Measurements from ENCODE around the gene DPP4. TPM values are rescaled to one million over a fixed set of nuclear protein-coding genes. Genes with fewer than 3 reads are reported as not detected.
"Not testable (repeated sequence)": the region's sequence is repeated elsewhere in the genome, so short reads cannot be mapped to it uniquely, and the experiment has no call there.

The DPP4 gene
- total RNA-seq, 2 donors from 2014 or later: 36.8 to 76.0 TPM

DNA sequence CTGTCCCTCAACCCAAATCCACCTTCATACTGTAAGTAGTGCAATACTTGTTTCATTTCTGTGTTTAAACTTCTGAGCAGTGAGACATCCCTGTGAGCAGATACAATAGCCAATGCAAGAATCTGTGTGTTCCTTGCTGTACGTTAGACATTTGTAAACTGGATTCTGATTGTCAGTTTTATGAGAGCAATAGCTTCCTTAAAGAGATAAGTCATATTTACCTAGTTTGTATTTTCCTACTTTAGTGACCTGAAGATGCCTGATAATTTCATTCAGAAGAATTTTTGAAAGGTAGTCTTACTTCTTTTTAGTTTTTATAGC is 90.7 kb downstream of the DPP4 start:
- WGBS: 8% methylated on average over 1 of the region's 1 CpG
- no peaks in the 10 kb centered on the region for H3K9me3 ChIP-seq
- no peak overlapping the region for H3K27ac ChIP-seq
- no peak for DNase-seq (ENCODE audit: low spot score)
- H3K27me3 ChIP-seq (replicated peaks; ENCODE audit: insufficient read depth): no peaks in the 10 kb centered on the region
- TF ChIP-seq POLR2A (IDR thresholded peaks at IDR 0.05) (no peak), CTCF (IDR thresholded peaks at IDR 0.05) (no peak), POLR2AphosphoS5 (IDR thresholded peaks at IDR 0.05) (no peak)
- no peak overlapping the region for H3K4me3 ChIP-seq
- intact Hi-C loops (cut with DNase I): no loop called here
- no peaks in the 10 kb centered on the region for H3K36me3 ChIP-seq
- no peaks in the 10 kb centered on the region for H3K4me1 ChIP-seq (replicated peaks)

DNA sequence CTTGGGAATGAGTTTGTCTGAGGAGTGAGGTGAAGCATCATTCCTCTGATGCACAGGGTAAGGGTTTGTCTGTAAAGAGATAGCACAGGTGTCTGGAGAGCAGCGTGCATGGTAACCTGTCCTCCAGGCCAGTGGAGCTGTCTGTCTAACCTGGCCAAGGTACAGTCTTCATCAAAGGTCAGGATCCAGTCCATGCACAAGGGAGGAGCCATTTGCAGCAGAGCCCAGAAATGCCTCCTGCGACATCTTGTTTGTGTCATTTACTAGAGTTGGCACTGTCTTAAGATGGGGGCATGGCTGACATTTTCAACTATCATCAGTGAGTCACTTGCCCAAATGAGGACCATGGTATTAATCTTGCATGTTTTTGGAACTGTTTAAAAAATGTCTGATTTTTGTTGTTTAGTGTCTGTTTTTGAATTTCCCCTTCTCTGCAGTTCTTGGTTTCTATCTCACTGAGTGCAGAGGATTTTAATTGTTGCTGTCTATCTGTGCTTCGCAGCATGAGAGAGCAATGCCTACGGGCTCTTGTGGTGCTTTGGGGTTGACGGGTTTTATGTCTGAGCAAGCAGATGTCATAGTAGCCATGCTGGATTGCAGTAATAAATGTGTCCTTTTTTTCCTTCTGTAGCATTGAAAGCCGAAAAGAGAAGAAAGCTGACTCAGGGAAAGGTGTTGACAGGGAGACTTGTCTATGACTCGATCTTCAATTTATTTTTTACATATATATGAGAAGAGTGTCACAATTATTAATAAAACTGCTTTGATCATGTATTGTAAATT is 91.3 kb downstream of the DPP4 start:
- TF ChIP-seq POLR2AphosphoS5 (IDR thresholded peaks at IDR 0.05) (no peak), POLR2A (IDR thresholded peaks at IDR 0.05) (no peak), CTCF (IDR thresholded peaks at IDR 0.05) (no peak)

DNA sequence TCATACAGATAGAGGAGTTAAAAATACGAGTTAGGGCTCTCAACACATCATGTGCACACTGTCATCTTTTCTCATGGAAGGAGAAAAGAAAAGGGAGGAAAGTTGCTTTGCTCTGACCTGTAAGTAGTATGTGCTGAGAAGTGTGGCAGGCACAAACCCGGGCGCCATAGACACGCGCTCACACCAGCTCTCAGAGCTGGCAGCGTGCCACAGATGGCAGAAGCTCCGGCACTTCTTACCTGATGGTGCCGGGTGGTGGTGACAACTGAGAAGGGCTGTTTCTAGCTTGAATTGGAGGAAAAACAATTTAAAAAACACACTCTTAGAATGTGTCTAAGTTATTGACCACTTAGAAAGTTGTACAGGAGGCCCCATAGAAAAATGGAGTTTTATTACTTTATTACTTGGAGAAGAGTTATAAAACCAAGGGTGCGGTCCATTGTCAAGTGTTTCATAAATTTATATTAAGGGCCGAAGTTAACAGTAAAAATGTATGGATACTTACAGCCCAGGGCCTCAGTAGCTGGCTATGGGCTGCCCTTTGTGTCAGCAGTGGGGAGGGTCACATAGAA is 92.2 kb downstream of the DPP4 start:
- Histone ChIP-seq H3K9me3 (no peaks in the 10 kb centered on the region), H3K4me3 (no peak overlapping the region), H3K27ac (no peak overlapping the region), H3K36me3 (no peaks in the 10 kb centered on the region), H3K27me3 (replicated peaks; ENCODE audit: insufficient read depth) (no peaks in the 10 kb centered on the region), H3K4me1 (replicated peaks) (no peaks in the 10 kb centered on the region)
- DNase-seq (ENCODE audit: low spot score): no peak
- intact Hi-C loops (cut with DNase I): no loop called here
- WGBS: 59% methylated on average over 10 of the region's 10 CpGs
- TF ChIP-seq POLR2A (IDR thresholded peaks at IDR 0.05): no peak
- TF ChIP-seq POLR2AphosphoS5 (IDR thresholded peaks at IDR 0.05): no peak

More for the DNA sequence above, 91.3 kb downstream of the DPP4 start:
- no peak overlapping the region for H3K4me3 ChIP-seq
- H3K27me3 ChIP-seq (replicated peaks; ENCODE audit: insufficient read depth): no peaks in the 10 kb centered on the region
- H3K36me3 ChIP-seq: no peaks in the 10 kb centered on the region
- H3K9me3 ChIP-seq: no peaks in the 10 kb centered on the region
- no peak overlapping the region for H3K27ac ChIP-seq
- WGBS: 51% methylated on average over 7 of the region's 7 CpGs
- H3K4me1 ChIP-seq (replicated peaks): no peaks in the 10 kb centered on the region
- DNase-seq (ENCODE audit: low spot score): no peak
- intact Hi-C loops (cut with DNase I): no loop called here

- DNase-seq (ENCODE audit: low spot score): no peak
- H3K9me3 ChIP-seq: no peaks in the 10 kb centered on the region
- no peaks in the 10 kb centered on the region for H3K4me1 ChIP-seq (replicated peaks)
- no peaks in the 10 kb centered on the region for H3K27me3 ChIP-seq (replicated peaks; ENCODE audit: insufficient read depth)
- WGBS: 26% methylated on average over 1 of the region's 1 CpG
- H3K4me3 ChIP-seq: no peak overlapping the region
- no peak overlapping the region for H3K27ac ChIP-seq
- TF ChIP-seq POLR2AphosphoS5 (IDR thresholded peaks at IDR 0.05): no peak
- no peak for TF ChIP-seq CTCF (IDR thresholded peaks at IDR 0.05)
- no peak for TF ChIP-seq POLR2A (IDR thresholded peaks at IDR 0.05)
- H3K36me3 ChIP-seq: no peaks in the 10 kb centered on the region
- intact Hi-C loops (cut with DNase I): no loop called here
These were observed 93.0 kb downstream of the DPP4 start for GRCh38 chr2:161980976-161981375.

DNA sequence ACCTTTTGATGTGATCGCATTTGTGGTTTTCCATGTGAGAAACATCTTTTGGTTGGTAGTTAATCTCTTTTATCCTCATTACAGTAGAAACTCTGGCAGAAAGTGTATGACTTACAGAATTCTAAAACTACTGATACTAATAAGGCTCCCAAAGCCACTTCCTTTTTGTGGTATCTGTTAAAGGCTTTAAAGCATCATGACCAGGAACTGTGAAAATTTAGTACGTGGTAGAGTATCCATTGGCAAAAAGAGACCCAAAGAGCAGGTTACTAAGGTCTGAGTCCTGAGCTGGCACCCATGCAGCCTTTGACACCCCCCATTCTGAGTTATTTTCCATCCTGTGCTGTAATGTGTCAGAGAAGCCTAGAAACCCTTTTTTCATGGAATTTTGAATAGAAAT is 94.5 kb downstream of the DPP4 start:
- TF ChIP-seq CTCF (IDR thresholded peaks at IDR 0.05) (no peak), POLR2AphosphoS5 (IDR thresholded peaks at IDR 0.05) (no peak), POLR2A (IDR thresholded peaks at IDR 0.05) (no peak)
- no peak for DNase-seq (ENCODE audit: low spot score)
- no peaks in the 10 kb centered on the region for H3K4me1 ChIP-seq (replicated peaks)
- intact Hi-C loops (cut with DNase I): no loop called here
- H3K27ac ChIP-seq: no peak overlapping the region
- WGBS: 72% methylated on average over 2 of the region's 2 CpGs
- no peaks in the 10 kb centered on the region for H3K36me3 ChIP-seq
- no peaks in the 10 kb centered on the region for H3K9me3 ChIP-seq
- no peak overlapping the region for H3K4me3 ChIP-seq
- H3K27me3 ChIP-seq (replicated peaks; ENCODE audit: insufficient read depth): no peaks in the 10 kb centered on the region

GRCh38 chr2:161977926-161978325 is 96.1 kb downstream of the DPP4 start:
- H3K4me1 ChIP-seq (replicated peaks); H3K4me3 ChIP-seq; DNase-seq (ENCODE audit: low spot score); H3K27ac ChIP-seq; H3K36me3 ChIP-seq; H3K27me3 ChIP-seq (replicated peaks; ENCODE audit: insufficient read depth); H3K9me3 ChIP-seq; intact Hi-C loops (cut with DNase I): not testable (repeated sequence)
- WGBS: 73% methylated on average over 6 of the region's 6 CpGs

All from prostate gland (tissue), 2 donors.